Neural cell (in vitro differentiated cells): ENCODE data around the gene CAVIN1.
"Not testable (repeated sequence)": the region's sequence is repeated elsewhere in the genome, so short reads cannot be mapped to it uniquely, and the experiment has no call there.

ENCODE experiments used
- CTCF ChIP-seq: fragments of 450-650 bp; IDR thresholded peaks from 2 replicates; pipeline ENCODE4 v1.5.1; 2014; ENCODE audit warnings: antibody characterized with exemption, mild to moderate bottlenecking, moderate library complexity; ENCODE audit not compliant: poor library complexity, severe bottlenecking
- EP300 ChIP-seq: fragments of 450-650 bp; conservative IDR thresholded peaks from 2 replicates; pipeline ENCODE4 v1.6.1; 2014; ENCODE audit warnings: antibody characterized with exemption, mild to moderate bottlenecking, moderate library complexity; ENCODE audit not compliant: poor library complexity, severe bottlenecking
- POLR2AphosphoS5 ChIP-seq: IDR thresholded peaks from 2 replicates; pipeline ENCODE4 v1.6.1; 2012
- RAD21 ChIP-seq: fragments of 450-650 bp; conservative IDR thresholded peaks from 2 replicates; pipeline ENCODE4 v1.6.1; 2014; ENCODE audit warnings: antibody characterized with exemption, mild to moderate bottlenecking, moderate library complexity
- REST ChIP-seq: IDR thresholded peaks from 2 replicates; pipeline ENCODE4 v1.6.1; 2012; ENCODE audit warnings: borderline replicate concordance
- SMC3 ChIP-seq: fragments of 450-650 bp; conservative IDR thresholded peaks from 2 replicates; pipeline ENCODE4 v1.6.1; 2014; ENCODE audit warnings: antibody characterized with exemption, mild to moderate bottlenecking, moderate library complexity; ENCODE audit not compliant: poor library complexity

- not testable (repeated sequence) for TF ChIP-seq CTCF, EP300, SMC3, POLR2AphosphoS5, RAD21, REST
Measured at GRCh38 chr17:42451270-42451669, 28.2 kb upstream of the CAVIN1 start.
